Activated CD8-positive, alpha-beta memory T cell treated with anti-CD3 and anti-CD28 coated beads, Interleukin-2, amount 50 U/mL, for 48 hours (primary cell): Measurements from ENCODE around the gene SNRNP200.
A peak's percentile ranks its signal among the peaks of the same experiment; 100 is the strongest.

Experiments
- DNase-seq: peaks from one replicate; pipeline ENCODE4 v3.0.0-alpha.2; 2020

The SNRNP200 gene

GRCh38 chr2:96305091-96305978, at the start of gene SNRNP200:
TSS of gene SNRNP200 (minus strand) at chr2:96305546. CDS start at chr2:96305437, 109 bp downstream.
- peak; percentile 95 for DNase-seq

- DNase-seq: no peak
Observed at GRCh38 chr2:96354492-96354891, 49.1 kb upstream of the SNRNP200 start.

GRCh38 chr2:96353606-96354101, 48.3 kb upstream of the SNRNP200 start:
- DNase-seq: no peak

- DNase-seq: no peak
Observed at GRCh38 chr2:96353032-96353561, 47.8 kb upstream of the SNRNP200 start.

GRCh38 chr2:96347395-96347794, 42.0 kb upstream of the SNRNP200 start:
- DNase-seq: no peak

- DNase-seq: no peak
Observed at GRCh38 chr2:96345868-96346462, 40.6 kb upstream of the SNRNP200 start.

GRCh38 chr2:96345438-96345837, 40.1 kb upstream of the SNRNP200 start:
- no peak for DNase-seq

GRCh38 chr2:96344011-96344410, 38.7 kb upstream of the SNRNP200 start:
- DNase-seq: no peak

GRCh38 chr2:96342085-96342484, 36.7 kb upstream of the SNRNP200 start:
- no peak for DNase-seq

- DNase-seq: no peak
Observed at GRCh38 chr2:96341641-96342040, 36.3 kb upstream of the SNRNP200 start.

- DNase-seq: no peak
Observed at GRCh38 chr2:96340493-96341414, 35.4 kb upstream of the SNRNP200 start.

GRCh38 chr2:96336873-96337272, 31.5 kb upstream of the SNRNP200 start:
- DNase-seq: no peak

- no peak for DNase-seq
Observed at GRCh38 chr2:96336104-96336775, 30.9 kb upstream of the SNRNP200 start.

- no peak for DNase-seq
Observed at GRCh38 chr2:96333708-96334107, 28.4 kb upstream of the SNRNP200 start.

GRCh38 chr2:96330407-96330806, 25.1 kb upstream of the SNRNP200 start:
- no peak for DNase-seq

GRCh38 chr2:96329874-96330273, 24.5 kb upstream of the SNRNP200 start:
- no peak for DNase-seq

- no peak for DNase-seq
Observed at GRCh38 chr2:96329456-96329855, 24.1 kb upstream of the SNRNP200 start.

- DNase-seq: no peak
Observed at GRCh38 chr2:96326990-96327820, 21.9 kb upstream of the SNRNP200 start.

GRCh38 chr2:96326564-96326963, 21.2 kb upstream of the SNRNP200 start:
- no peak for DNase-seq

GRCh38 chr2:96325884-96326255, 20.5 kb upstream of the SNRNP200 start:
- DNase-seq: peak; percentile 73
